ENCODE results near the gene MAZ.

The MAZ gene

GRCh38 chr16:29858149-29858849 is 52.0 kb downstream of the MAZ start:
- TF ChIP-seq CTCF (IDR thresholded peaks at IDR 0.05; ENCODE audit: low read depth, low read length) = no peak
- no peak for DNase-seq (ENCODE audit: extremely low read depth, low read depth)

GRCh38 chr16:29858974-29859373 is 52.6 kb downstream of the MAZ start:
- DNase-seq (ENCODE audit: extremely low read depth, low read depth) = no peak
- no peak for TF ChIP-seq CTCF (IDR thresholded peaks at IDR 0.05; ENCODE audit: low read depth, low read length)

GRCh38 chr16:29860218-29860617 is 53.9 kb downstream of the MAZ start:
- DNase-seq (ENCODE audit: extremely low read depth, low read depth) = no peak
- no peak for TF ChIP-seq CTCF (IDR thresholded peaks at IDR 0.05; ENCODE audit: low read depth, low read length)

All from AG09319 (cell line).